ENCODE measurements around the gene PTPRD.

The PTPRD gene

DNA sequence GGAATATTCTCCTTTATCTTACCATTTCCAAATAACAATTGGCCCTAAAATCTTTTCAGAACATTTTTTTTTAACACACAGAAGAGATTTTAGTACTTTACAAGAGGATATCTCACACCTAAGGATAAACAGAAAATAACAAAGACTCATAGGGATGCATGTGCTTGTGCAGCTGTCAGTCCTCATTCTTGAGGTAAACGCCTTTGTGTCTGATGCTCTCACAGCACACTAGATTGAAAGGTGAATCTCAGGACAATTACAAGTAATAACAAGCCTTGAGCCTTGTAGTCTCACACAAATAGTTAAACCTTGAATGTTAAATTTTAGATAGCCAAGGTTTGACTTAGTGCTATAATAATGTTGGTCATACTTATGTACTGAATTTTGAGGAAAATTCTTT lies 439.2 kb downstream of the PTPRD start:
- no peak for DNase-seq (ENCODE audit: low read depth, low spot score)

DNA sequence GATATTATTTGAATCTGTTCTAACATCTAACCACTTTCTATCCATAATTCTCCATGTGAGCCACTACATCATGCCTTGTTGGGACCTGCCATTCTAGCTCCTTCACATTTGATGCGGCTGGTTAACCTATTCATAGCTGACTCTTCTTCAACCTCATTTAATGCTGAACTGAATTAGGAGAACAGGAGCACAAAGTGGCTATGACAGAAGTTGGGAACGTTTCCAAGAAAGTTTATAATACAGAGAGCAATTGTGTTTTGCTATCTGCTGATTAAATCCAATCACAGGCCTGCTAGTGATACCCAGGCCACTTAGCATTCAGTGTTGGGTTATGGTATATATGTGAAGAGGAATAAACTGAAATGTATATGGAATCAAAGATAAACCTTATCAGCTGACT lies 440.3 kb downstream of the PTPRD start:
- no peak for DNase-seq (ENCODE audit: low read depth, low spot score)

DNA sequence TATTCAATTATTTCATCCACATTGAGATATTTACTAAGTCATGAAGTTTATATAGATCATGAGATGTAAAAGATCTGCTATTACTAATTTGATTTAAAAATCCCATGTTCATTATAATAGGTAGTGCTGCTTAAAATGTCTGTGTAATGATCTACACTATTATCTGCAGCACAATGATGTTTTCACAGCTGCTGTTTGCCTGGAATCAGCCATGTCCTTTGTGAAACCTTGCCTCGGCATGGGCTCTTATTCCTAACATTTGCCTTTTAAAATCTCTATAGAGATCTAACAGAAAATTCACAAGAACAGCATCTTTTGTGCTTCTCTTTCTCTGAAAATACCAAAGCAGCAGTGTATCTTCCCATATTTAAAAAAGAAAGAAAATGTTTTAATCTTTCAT lies 444.6 kb downstream of the PTPRD start:
- DNase-seq (ENCODE audit: low read depth, low spot score), result no peak

DNA sequence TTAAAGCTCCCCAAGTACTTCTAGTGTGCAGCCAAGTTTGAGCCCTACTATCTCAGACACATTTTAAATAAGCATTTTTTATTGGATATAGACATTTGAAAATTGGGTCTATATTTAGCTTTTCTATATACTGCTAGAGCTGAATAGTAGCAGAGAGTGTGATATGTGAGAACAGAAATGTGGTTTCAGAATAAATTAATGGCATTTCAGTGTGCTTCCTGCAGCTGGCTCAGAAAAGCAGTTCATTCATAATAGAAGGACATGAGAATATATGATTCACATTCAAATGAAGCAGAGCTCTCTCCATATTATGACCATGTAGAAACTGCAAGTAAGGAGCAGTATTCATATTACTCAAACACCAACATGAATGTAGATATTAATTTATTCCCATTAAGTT lies 464.0 kb downstream of the PTPRD start:
- DNase-seq (ENCODE audit: low read depth, low spot score), result no peak

DNA sequence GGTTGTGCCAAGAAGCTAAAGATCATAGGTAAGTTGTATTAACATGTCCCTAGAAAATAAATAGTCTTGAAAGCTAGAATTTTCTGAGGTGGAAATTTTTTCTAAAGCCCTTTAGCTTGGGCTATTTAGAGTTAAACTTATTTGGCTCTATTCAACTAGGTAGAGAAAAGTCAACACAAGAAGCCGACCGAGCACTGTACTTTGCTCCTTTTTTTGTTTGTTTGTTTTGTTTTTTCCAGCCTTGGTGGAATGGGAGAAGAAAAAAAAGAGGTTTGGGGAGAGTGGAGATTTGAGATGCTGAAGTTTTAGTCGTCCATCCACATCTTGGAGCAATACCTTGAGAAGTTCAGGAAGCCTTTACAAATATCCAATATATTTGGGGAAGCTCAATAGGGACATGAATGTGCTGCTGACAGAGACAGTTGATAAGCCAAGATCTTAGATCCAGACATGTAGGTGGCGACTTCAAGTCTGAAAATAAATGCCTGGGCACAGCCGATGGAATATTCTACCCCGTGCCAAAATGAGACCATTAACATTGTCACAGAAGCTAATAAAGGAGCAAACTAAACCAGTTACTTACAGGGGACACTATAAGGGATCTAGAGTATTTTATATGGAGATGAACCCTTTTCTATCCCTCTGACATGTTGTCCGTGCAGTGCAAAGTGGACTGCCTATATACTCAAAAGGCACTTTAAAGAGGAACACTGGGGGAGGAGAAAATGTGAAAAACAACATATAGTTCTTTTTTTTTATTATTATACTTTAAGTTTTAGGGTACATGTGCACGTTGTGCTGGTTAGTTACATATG lies 466.1 kb downstream of the PTPRD start:
- no peak for DNase-seq (ENCODE audit: low read depth, low spot score)

DNA sequence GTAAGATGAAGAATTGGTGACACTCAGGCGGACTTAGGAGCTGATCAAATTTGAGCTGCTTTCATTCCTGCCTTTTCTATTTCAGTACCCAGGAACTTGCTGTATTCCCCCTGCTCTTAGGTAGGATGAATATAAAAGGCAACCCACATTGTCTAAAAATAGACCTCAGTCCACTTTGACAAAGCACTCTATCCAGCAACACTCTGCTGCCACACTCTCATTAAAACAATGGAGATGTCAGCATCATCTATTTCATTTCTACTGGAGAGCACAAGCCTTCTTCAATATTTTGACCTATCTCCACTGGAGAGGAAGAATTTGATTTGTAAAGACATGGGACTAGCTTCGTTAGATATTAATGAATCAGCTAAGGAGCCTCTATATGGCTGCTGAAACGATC lies 468.4 kb downstream of the PTPRD start:
- no peak for DNase-seq (ENCODE audit: low read depth, low spot score)

DNA sequence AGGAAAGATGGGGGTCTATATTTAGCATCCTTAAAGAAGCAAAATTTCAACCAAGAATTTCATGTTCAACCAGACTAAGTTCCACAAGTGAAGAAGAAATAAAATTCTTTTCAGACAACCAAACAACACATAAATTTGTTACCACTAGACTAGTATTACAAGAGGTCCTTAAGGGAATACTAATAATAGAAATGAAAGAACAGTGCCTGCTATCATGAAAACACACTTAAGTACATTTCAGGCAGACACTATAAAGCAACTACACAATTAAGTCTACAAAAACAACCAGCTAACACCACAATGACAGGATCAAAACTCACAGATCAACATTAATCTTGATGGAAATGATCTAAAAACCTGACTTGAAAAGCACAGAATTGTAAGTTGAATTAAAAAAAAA lies 477.2 kb downstream of the PTPRD start:
- no peak for DNase-seq (ENCODE audit: low read depth, low spot score)

DNA sequence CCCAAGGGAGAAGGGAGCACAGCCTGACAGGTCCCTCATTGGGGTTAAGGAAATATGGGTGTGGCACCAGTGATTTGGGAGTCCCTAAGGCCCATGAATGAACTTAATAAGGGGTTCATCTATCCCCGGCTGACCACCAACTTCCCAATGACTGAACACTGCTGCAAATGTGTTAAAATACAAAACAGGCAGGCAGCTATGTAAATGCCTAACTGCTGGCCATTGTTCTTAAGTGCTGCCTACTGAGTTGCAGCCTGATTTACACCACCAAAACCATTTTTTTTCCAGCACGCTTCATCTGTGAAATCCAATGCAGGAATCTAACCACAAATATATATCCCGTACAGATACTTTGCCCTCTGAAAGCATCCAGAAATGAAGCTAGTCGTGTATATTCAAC lies 478.5 kb downstream of the PTPRD start:
- DNase-seq (ENCODE audit: low read depth, low spot score), result no peak

DNA sequence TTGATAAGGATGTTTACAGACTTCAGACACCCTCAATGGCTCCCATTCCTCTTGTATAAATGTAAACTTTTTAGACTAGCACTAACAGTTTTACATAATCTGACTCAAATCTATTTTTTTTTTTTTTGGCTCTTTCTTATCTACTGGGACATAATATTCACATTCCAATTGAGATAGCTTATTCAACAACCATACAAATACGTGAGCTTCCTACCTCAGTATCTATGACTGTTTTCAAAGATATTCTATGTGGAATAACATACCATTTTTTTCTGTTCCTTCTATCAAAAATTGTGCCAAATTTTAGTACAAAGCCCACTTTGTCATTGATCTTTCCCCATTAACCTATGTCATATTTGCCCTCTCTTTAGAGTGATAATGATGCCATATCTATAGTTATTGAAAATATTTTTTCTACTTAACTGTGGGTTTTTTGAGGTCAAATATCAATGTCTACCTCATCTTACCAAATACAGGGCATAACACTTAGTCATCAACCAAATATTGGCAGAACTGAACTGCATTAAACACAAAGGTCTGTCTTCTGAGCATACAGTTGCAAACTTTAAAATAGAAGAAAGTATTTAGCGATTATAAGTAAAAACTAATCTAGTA lies 482.6 kb downstream of the PTPRD start:
- no peak for DNase-seq (ENCODE audit: low read depth, low spot score)

DNA sequence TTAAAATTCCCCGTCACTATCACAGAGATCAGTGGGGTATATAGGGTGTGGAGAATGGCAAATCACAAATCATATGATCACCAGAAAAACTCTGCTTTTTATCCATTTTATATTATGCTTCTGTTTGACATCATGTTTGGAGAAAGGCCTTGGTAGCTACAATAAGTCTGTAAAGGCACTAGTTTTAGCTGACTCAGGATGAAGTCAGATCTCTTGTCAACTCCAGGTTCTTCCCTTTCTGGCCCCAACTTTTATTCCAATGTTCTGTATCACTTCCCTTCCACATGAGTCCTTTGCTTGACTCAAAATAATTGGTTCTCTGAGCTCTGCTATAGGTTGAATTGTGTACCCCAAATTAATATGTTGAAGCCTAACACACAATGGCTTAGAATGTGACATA lies 484.9 kb downstream of the PTPRD start:
- DNase-seq (ENCODE audit: low read depth, low spot score), result no peak

DNA sequence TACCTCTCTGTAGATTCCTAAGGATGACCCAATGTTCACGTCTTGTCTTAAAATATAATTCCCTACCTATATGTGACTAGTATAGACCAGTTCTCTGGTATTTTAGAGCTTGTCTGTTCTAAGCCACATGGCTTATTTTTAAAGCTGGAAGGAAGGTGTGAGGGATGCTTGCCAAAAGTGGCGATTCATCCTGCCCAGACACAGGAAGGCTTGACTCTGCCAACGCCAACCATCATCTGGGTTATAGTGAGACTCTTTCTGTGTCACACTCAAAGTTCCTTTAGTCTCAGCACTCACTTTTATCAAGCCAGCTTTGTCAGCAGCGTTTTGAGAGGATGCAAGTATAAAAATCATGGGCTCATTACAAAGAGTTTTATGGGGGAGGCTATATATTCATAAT lies 500.0 kb downstream of the PTPRD start:
- no peak for DNase-seq (ENCODE audit: low read depth, low spot score)

DNA sequence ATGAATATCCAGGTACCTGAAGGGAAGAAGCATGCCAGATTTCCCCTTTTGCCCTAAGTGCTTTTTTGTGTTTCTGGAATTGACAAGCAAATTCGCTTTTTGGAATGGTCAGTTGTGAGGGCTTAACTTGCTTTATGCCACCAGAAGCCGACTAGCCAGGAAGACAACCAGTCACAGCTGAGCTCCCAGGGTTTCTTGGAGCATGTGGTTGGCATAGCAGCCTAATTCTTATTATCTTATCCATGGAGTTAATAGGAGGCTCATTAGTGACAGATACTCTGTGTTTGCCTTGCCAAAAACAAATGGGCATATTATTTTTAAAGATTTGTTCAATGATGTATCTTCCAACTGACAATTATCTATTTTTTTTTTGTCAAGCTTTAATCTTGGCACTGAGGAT lies 500.7 kb downstream of the PTPRD start:
- DNase-seq (ENCODE audit: low read depth, low spot score), result no peak

DNA sequence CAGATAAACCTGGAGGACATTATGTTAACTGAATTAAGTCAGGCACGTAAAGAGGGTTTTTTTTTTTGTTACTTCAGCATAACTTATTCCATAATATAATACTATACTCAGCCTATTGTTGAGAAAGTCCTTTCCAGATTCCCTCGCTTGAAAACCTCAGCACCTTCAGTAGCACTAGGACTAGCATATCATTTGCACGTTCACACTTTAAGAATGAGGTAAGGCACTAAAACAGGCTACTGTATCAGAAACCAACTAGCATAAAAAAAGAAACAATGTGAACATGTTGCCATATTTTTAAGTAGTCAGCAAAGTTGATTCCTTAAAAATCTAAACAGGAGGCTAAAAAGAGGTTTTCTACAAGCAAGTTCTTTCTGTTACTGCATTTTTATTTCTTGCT lies 504.0 kb downstream of the PTPRD start:
- no peak for DNase-seq (ENCODE audit: low read depth, low spot score)

DNA sequence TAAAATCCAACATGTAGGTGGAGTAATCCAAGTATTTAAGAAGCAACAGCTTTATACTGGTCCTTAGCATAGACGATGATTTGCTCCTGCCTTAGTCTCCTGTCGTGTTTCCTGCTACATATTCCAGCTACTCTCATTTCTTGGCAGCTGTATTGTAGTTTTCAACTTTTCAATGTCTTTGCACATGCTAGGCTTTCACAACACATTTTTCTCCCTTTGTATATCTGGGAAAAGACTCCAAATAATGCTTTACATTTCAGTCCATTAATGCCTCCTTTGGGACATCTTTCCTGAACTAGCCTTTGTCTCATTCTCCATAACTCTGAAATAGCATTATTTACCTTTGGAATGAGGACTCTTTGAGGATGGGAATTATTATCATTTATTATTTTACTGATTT lies 508.0 kb downstream of the PTPRD start:
- no peak for DNase-seq (ENCODE audit: low read depth, low spot score)

DNA sequence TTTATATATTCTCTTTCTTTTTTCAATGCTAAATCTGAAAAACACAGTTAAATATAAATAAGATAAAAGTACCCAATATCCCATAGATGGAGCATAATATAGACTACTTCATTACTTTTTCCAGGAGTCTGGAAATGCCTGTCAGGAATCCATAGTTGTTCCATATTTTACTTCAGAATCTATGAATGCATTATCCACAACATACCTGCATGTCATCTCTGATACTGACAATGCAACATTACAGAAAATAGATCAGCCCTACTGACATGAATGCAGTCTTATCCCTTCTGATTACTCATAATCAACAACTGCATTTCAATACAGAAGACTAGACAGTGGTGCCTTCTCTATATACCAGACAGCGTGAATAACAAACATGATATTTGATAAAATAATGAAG lies 517.6 kb downstream of the PTPRD start:
- DNase-seq (ENCODE audit: low read depth, low spot score), result no peak

DNA sequence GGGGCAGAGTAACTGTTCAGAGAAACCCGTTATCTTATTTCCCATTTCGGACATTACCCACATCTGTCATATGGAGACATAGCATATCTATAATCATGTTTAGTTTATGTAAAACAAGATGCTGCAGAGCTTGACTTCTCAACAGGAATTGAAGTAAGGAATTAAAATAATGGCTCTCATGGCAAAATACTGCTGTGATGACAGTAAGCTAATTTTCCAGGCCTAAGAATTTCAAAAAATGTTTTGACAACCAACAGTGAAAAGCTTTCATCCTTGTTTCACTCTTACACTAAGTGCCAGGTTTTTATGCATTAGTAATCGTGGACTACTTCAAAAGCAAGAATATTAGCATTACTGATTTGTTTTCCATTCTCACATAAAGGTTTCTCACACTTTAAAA lies 518.2 kb downstream of the PTPRD start:
- no peak for DNase-seq (ENCODE audit: low read depth, low spot score)

DNA sequence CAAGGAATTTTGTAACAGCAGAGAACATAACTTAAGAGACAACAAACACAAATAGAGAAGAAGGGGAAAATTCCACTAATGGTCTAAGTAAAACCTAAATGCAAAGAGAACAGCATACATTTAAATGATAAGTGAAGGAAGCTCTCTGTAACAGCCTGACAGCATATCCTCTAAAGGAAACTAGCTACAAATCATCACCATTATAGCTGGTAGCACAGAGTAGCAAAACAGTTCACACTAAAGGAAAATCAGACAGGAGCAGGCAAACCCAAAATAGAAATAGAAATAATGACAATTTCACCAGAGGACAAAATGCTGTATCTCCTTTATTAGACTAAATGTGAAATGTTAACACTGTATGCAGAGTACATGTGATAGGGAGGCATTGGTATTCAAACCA lies 532.8 kb downstream of the PTPRD start:
- no peak for DNase-seq (ENCODE audit: low read depth, low spot score)

DNA sequence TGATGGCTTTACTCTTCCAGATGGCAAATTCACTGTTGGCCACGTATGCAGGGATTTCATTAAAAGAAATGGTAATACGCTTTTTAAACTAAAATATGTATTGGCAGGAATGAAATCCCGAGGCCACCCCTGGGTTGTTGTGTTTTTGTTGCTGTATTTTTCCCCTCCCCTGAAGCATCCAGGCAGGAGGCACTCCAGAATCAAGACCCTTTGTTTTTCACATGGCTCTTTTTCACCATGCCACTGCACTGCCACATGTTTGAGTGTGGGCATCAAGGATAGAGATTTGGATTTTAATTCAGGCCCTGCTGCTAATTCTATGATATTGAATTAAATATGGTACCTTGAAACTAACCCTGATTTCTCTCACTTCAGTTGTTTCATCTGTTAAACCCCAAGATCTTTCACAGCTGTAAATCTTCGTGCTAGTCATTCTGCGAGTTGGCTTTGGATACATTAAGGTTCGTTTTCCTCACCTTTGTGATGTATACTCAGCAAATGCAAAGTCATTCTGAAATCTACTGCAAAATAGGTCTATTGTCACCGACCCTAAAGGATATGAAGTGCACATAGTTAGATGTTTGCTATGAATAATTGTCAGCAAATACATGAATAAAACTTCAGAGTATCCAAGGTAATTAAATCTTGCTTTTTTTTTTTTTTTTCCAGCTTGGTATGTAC lies 533.4 kb downstream of the PTPRD start:
- DNase-seq (ENCODE audit: low read depth, low spot score), result no peak

DNA sequence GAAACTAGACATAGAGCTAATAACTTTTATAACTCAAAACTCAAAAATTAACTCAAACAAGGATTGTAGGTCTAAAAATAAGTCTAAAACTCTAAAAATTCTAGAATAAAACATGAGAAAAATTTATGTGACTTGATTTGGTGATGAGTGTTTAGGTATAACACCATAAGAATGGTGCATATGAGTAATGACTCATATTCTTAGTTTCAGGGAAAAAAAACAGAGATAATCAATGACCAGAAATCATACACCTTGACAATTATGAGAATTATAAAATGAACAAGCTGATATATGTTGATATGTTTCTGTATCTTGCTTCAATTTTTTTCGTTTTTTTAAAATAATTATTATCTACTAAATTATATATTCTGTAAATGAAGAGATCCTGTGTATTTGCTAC lies 541.2 kb downstream of the PTPRD start:
- DNase-seq (ENCODE audit: low read depth, low spot score), result no peak

DNA sequence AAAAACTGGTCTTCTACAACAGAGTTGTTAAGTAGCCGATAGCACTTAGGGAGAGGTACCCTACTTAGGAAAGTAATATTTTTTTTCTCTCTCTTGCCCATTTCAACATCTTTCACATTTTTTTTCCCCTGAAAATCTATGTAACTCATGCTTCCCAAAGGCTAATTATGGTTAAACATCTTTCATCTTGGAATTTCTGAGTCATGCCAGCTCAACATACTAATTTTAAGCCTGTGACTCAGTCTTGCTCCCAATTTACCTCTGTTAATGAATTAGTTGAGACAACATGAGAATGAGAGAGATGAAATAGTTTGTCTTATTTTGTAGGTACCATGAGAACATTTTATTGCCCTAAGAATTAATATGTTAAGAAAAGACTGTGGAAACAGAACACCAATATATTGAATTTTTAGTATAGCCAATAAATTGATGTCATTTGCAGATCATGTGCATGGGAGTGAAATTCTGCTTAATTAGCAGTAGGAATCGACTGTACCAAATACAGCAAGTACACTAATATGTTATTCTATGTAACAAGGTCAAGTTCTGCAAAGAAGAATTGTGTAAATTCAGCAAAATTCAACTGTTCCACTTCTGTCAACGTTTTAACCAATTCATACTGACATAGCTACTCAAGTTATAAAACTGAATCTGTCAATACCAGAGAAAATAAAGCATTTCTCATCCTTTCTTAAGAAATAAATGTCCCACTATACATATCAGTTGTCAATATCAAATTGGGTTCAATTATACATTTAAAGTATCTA lies 550.0 kb downstream of the PTPRD start:
- no peak for DNase-seq (ENCODE audit: low read depth, low spot score)

DNA sequence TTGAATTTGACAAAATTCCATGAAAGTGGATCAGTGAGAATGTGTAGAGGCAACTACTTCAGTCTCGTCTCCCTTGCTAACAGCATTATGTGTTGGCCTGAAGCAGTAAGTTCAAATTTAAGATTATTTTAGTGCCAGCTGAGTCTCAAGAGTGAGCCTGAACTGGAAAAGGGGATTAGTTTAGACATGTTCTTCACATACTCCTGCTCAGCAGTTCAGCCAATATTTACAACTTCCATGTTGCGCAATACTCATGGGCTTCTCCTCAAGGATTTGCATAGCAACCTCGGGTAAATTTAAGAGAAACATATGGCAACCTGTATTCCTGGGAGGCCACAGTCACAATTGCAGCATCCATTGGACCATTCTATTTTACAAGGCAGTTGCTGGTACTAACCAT lies 553.8 kb downstream of the PTPRD start:
- DNase-seq (ENCODE audit: low read depth, low spot score), result no peak

DNA sequence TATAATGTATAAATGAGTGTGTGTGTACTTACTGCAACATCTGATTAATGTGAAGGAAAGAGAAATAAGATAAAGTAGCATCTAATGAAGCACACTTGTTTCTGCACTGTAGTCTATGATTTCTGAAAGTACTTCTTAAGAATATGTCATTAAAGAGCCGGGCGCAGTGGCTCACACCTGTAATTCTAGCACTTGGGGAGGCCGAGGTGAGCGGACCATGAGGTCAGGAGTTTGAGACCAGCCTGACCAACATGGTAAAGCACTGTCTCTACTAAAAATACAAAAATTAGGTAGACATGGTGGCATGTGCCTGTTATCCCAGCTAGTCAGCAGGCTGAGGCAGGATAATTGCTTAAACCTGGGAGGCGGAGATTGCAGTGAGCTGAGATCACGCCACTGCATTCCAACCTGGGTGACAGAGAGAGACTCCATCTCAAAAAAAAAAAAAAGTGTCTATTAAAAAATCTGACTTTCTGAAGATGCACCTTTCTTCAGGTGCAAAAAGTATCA lies 556.9 kb downstream of the PTPRD start:
- DNase-seq (ENCODE audit: low read depth, low spot score), result no peak
